ENCODE measurements around the gene ENTR1. TPM values are rescaled to one million over a fixed set of nuclear protein-coding genes. Genes with fewer than 3 reads are reported as not detected.
A peak's percentile ranks its signal among the peaks of the same experiment; 100 is the strongest.

The ENTR1 gene
- total and polyA plus RNA-seq, 10 of the 15 experiments (the other 5 are each of a cell fraction or from before 2014, with no cell fraction given), result 8.2 to 96.4 (median 41.1) TPM

GRCh38 chr9:136438548-136439480, 28.4 kb upstream of the ENTR1 start:
- SMC1A ChIA-PET (ENCODE audit: uncharacterized antibody, unreplicated experiment), result no interaction called here
- Histone ChIP-seq H3K4me3 (peak overlapping the region; percentile 97), H3K36me3 (ENCODE audit: control insufficient read depth in 2 of 2, insufficient read depth in 2 of 2, low read length in 1 of 2) (peaks cover 11 to 12% of the 10 kb centered on the region in 2 experiments), H4K20me1 (ENCODE audit: control insufficient read depth, insufficient read depth) (no peaks in the 10 kb centered on the region), H2AFZ (ENCODE audit: control insufficient read depth, low read depth, low read length) (peak overlapping the region; percentile 80), H3K9me3 (replicated peaks; ENCODE audit: control insufficient read depth, insufficient read depth, low read length) (no peaks in the 10 kb centered on the region), H3K4me2 (ENCODE audit: control insufficient read depth, insufficient read depth) (peak overlapping the region; percentile 64), H3K27ac (ENCODE audit: control insufficient read depth, insufficient read depth) (peak overlapping the region; percentile 53), H3K4me1 (ENCODE audit: control insufficient read depth, insufficient read depth, low read length) (peaks cover 6% of the 10 kb centered on the region; the same call in 1 of the 2 replicates), H3K79me2 (ENCODE audit: control insufficient read depth, insufficient read depth, low read length) (peaks cover 40% of the 10 kb centered on the region), H3K9ac (ENCODE audit: control insufficient read depth, insufficient read depth, low read length) (peak overlapping the region; percentile 88), H3K27me3 (replicated peaks in 1 of 2; ENCODE audit: control insufficient read depth in 2 of 2, insufficient read depth in 2 of 2, low read length in 1 of 2) (no peaks in the 10 kb centered on the region)
- CTCF ChIA-PET, result interaction anchor here (0.6 to 1.8 kb wide), 2 partner anchors 75 to 406 kb away, joined by 4 to 5 read pairs; partner anchors contain the start of gene DNLZ
- POLR2A ChIA-PET, result interaction anchor here (1.0 to 1.3 kb wide), 3 partner anchors 29 to 207 kb away, joined by 3 to 5 read pairs (median 3); partner anchors contain the start of genes ENTR1 and PMPCA
- DNase-seq (ENCODE audit: low read depth, low spot score), result no peak
- under 1% methylated on average over 64 of the region's 91 CpGs for WGBS (ENCODE audit: insufficient coverage, insufficient replicate concordance, low lambda C conversion rate, missing lambda C conversion rate)
- no peak for TF ChIP-seq NFIC (IDR thresholded peaks at IDR 0.05; ENCODE audit: low read depth, low read length)
- no peak for TF ChIP-seq PKNOX1 (IDR thresholded peaks at IDR 0.05)
- no peak for TF ChIP-seq JUND (IDR thresholded peaks at IDR 0.05; ENCODE audit: low read depth, low read length)
- peak; percentile 30; the same call in 1 of the 2 replicates for TF ChIP-seq NR2C1 (IDR thresholded peaks at IDR 0.05)
- TF ChIP-seq TCF12 (IDR thresholded peaks at IDR 0.05; ENCODE audit: low read depth, low read length), result no peak
- TF ChIP-seq CBFB (IDR thresholded peaks at IDR 0.05; ENCODE audit: low read depth), result no peak
- TF ChIP-seq CREM (IDR thresholded peaks at IDR 0.05; ENCODE audit: low read depth), result 0 out of 2 replicates have a peak, but pooled peaks have one; percentile 3
- no peak for TF ChIP-seq SMC3 (IDR thresholded peaks at IDR 0.05; ENCODE audit: borderline replicate concordance, low read length)
- no peak for TF ChIP-seq FOXM1 (IDR thresholded peaks at IDR 0.05; ENCODE audit: low read depth, low read length)
- TF ChIP-seq, protein P1, sequence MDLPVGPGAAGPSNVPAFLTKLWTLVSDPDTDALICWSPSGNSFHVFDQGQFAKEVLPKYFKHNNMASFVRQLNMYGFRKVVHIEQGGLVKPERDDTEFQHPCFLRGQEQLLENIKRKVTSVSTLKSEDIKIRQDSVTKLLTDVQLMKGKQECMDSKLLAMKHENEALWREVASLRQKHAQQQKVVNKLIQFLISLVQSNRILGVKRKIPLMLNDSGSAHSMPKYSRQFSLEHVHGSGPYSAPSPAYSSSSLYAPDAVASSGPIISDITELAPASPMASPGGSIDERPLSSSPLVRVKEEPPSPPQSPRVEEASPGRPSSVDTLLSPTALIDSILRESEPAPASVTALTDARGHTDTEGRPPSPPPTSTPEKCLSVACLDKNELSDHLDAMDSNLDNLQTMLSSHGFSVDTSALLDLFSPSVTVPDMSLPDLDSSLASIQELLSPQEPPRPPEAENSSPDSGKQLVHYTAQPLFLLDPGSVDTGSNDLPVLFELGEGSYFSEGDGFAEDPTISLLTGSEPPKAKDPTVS (IDR thresholded peaks at IDR 0.05; ENCODE audit: low read depth, low read length), result no peak
- TF ChIP-seq POLR2A (IDR thresholded peaks at IDR 0.05; ENCODE audit: low read depth, low read length), result 0 out of 2 replicates have a peak, but pooled peaks have one; percentile 12
- peak; percentile 19 for TF ChIP-seq MEF2B (IDR thresholded peaks at IDR 0.05; ENCODE audit: partially characterized antibody, poor library complexity, severe bottlenecking)
- no peak for TF ChIP-seq SREBF1 (IDR thresholded peaks at IDR 0.05; ENCODE audit: low read length)
- TF ChIP-seq SMAD5 (IDR thresholded peaks at IDR 0.05; ENCODE audit: low read depth), result no peak
- no peak for TF ChIP-seq SUPT20H (IDR thresholded peaks at IDR 0.05; ENCODE audit: borderline replicate concordance, control insufficient read depth, low read depth, low read length)
- 0 out of 2 replicates have a peak, but pooled peaks have one; percentile 41 for TF ChIP-seq SIN3A (IDR thresholded peaks at IDR 0.05; ENCODE audit: low read depth, low read length)
- TF ChIP-seq RAD21 (IDR thresholded peaks at IDR 0.05; ENCODE audit: insufficient read depth, low read depth, low read length), result no peak
- 0 out of 2 replicates have a peak, but pooled peaks have one; percentile 7 for TF ChIP-seq RUNX3 (IDR thresholded peaks at IDR 0.05; ENCODE audit: low read length)
- TF ChIP-seq POLR2AphosphoS5 (IDR thresholded peaks at IDR 0.05; ENCODE audit: low read length), result no peak
- no peak for TF ChIP-seq ZNF207 (IDR thresholded peaks at IDR 0.05; ENCODE audit: borderline replicate concordance)
- TF ChIP-seq HDAC6 (IDR thresholded peaks at IDR 0.05; ENCODE audit: unreplicated experiment), result peak; percentile 51
- no peak for TF ChIP-seq TCF3 (IDR thresholded peaks at IDR 0.05; ENCODE audit: borderline replicate concordance, insufficient read depth, low read depth, low read length)
- ATAC-seq, result peak; percentile 88
- no TSS peak for BruUV-seq (replicated peaks)
- no peak for FAIRE-seq
- RAD21 ChIA-PET (ENCODE audit: unreplicated experiment), result interaction anchor here (1.1 kb wide), 1 partner anchor 35 kb away, joined by 3 read pairs; no protein-coding TSS in a partner anchor
- intact Hi-C loops (cut with micrococcal nuclease; ENCODE audit: unreplicated experiment), result no loop called here
- in situ Hi-C loops (cut with MboI), result no loop called here

Data from GM12878 (cell line).